HepG2 (cell line): ENCODE results near the gene CSTF3. TPM values are rescaled to one million over a fixed set of nuclear protein-coding genes. Genes with fewer than 3 reads are reported as not detected.
A peak's percentile ranks its signal among the peaks of the same experiment; 100 is the strongest.

Source experiments
- FOXA1 ChIP-seq, 2 experiments: fragments of 450-650 bp in 1 of 2; sonication (generic) in 1 of 2; formaldehyde crosslinking in 1 of 2; IDR thresholded peaks; 2 replicates each; pipeline versions ENCODE4 v1.4.0 to v1.6.1; 2016 to 2020; ENCODE audit warnings: missing genetic modification reagents in 1 of 2
- FOXA3 ChIP-seq: IDR thresholded peaks from 2 replicates; pipeline ENCODE4 v1.6.1; 2016; ENCODE audit warnings: missing genetic modification reagents, missing compliant biosample characterization
- HNRNPL ChIP-seq: fragments of 200-400 bp; formaldehyde crosslinking; IDR thresholded peaks from 2 replicates; pipeline ENCODE4 v1.6.1; 2017; ENCODE audit warnings: mild to moderate bottlenecking, low read depth, low read length
- KLF9 ChIP-seq: IDR thresholded peaks from 2 replicates; pipeline ENCODE4 v1.6.1; 2016; ENCODE audit warnings: low read depth
- MAFF ChIP-seq: IDR thresholded peaks from 2 replicates; pipeline ENCODE4 v1.6.1; 2011; ENCODE audit warnings: low read depth, low read length, improper control_type of control experiment
- MIXL1 ChIP-seq: IDR thresholded peaks from 2 replicates; pipeline ENCODE4 v1.6.1; 2016
- PCBP2 ChIP-seq: fragments of 200-400 bp; formaldehyde crosslinking; optimal IDR thresholded peaks from 2 replicates; pipeline ENCODE3; 2018; ENCODE audit warnings: low read length, low read depth; ENCODE audit not compliant: poor library complexity, severe bottlenecking
- SALL2 ChIP-seq: sonication (generic); formaldehyde crosslinking; IDR thresholded peaks from 2 replicates; pipeline ENCODE4 v1.8.1; 2023; ENCODE audit warnings: mild to moderate bottlenecking, missing genetic modification reagents, inconsistent platforms
- SP2 ChIP-seq: sonication (generic); formaldehyde crosslinking; IDR thresholded peaks from 2 replicates; pipeline ENCODE4 v1.5.1; 2020; ENCODE audit warnings: mild to moderate bottlenecking, missing genetic modification reagents
- ZBTB42 ChIP-seq: sonication (generic); formaldehyde crosslinking; IDR thresholded peaks from 2 replicates; pipeline ENCODE4 v1.5.0; 2020; ENCODE audit warnings: mild to moderate bottlenecking, missing genetic modification reagents
- ZIK1 ChIP-seq: sonication (generic); formaldehyde crosslinking; IDR thresholded peaks from 2 replicates; pipeline ENCODE4 v1.5.0; 2020; ENCODE audit warnings: mild to moderate bottlenecking, low read depth, missing genetic modification reagents, borderline replicate concordance
- ZMYM4 ChIP-seq: sonication (generic); formaldehyde crosslinking; IDR thresholded peaks from 2 replicates; pipeline ENCODE4 v1.8.1; 2023; ENCODE audit warnings: mild to moderate bottlenecking, missing genetic modification reagents
- ZNF256 ChIP-seq: sonication (generic); formaldehyde crosslinking; conservative IDR thresholded peaks from 2 replicates; pipeline ENCODE4 v1.4.0; 2020; ENCODE audit warnings: missing genetic modification reagents
- ZNF264 ChIP-seq: sonication (generic); formaldehyde crosslinking; IDR thresholded peaks from 2 replicates; pipeline ENCODE4 v1.4.0; 2020; ENCODE audit warnings: missing genetic modification reagents
- ZNF773 ChIP-seq: sonication (generic); formaldehyde crosslinking; IDR thresholded peaks from 2 replicates; pipeline ENCODE4 v1.4.0; 2020; ENCODE audit warnings: missing genetic modification reagents, borderline replicate concordance
- polyA plus RNA-seq, 8 experiments: library from polyadenylated mRNA; depleted of rRNA in 3 of 8; stranded (reverse) in 7 of 8; unstranded in 1 of 8; fragments of >200 nt; fragmentation: Illumina TruSeq in 4 of 8; extraction: Trizol in 4 of 8; gene quantifications; 2 replicates each; pipeline versions ENCODE4 v1.2.1 to v1.2.3, GENCODE V29; 2011 to 2016; ENCODE audit warnings: low read depth in 4 of 8, missing spikeins in 1 of 8, mixed read lengths in 1 of 8; ENCODE audit not compliant: insufficient read depth in 1 of 8
- total RNA-seq, 5 experiments: library from RNA; depleted of rRNA; stranded (reverse); fragments of >200 nt; fragmentation: Illumina TruSeq; extraction: Trizol; gene quantifications; 2 replicates each; pipeline ENCODE4 v1.2.3, GENCODE V29; 2016; ENCODE audit warnings: low read depth in 1 of 5
- TF ChIP-seq, protein P1 (sequence below): sonication (generic); formaldehyde crosslinking; IDR thresholded peaks from 2 replicates; pipeline ENCODE4 v1.5.1; 2020; ENCODE audit warnings: mild to moderate bottlenecking, moderate library complexity, missing genetic modification reagents
- TF ChIP-seq, protein P2 (sequence below): IDR thresholded peaks from 2 replicates; pipeline ENCODE4 v1.6.1; 2016
- TF ChIP-seq, protein P3 (sequence below): sonication (generic); formaldehyde crosslinking; IDR thresholded peaks from 2 replicates; pipeline ENCODE4 v1.5.1; 2020; ENCODE audit warnings: mild to moderate bottlenecking, missing genetic modification reagents, borderline replicate concordance
- TF ChIP-seq, protein P4 (sequence below): IDR thresholded peaks from 2 replicates; pipeline ENCODE4 v1.4.0; 2020; ENCODE audit warnings: mild to moderate bottlenecking, missing genetic modification reagents

The CSTF3 gene
- total and polyA plus RNA-seq, 2 of the 13 experiments (the other 11 are each of a cell fraction or from before 2014, with no cell fraction given) = 21.5 to 43.6 TPM

DNA sequence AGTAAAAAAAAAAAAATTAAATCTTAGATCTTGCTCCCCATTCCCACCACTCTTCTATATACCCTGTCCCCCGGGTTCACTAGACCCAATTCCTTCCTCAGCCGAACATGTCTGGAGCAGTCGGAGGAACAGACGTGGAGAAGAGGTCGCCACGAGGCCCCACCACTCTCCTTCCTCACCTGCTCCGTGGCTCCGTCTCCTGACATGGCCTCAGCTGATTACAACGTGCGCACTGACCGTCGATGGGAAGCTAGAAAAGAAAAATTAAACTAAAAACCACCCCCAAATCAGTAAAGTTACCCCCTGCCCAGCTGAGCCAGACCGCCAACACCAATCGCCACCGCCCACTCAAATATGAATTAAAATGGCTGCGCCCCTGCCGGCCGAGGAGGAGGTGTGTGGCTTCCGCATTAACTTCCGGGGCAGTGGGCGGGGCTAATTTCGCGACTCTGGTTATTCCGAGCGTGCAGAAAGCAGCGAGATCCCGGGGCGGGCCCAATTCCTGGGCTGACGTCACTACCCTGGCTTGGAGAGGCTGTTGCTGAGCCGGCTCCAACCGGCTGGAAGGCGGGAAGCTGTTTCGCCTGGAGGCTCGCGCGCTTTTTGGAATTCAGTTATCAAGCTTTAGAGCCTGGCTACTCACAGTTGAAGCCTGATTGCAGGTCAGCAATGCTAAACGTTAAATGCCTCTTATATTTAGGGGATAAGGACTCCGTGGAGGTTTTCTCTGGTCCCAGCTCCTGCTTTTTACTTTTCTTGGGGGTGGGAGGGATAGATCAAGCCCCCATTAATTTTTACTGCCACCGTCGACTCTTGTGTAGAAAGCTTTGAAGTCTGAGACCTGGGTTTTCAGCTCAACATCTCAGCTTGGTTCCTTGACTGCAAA lies at the start of gene CSTF3 (continued):
- TF ChIP-seq SALL2 (CRISPR knock-in tag) = 0 out of 2 replicates have a peak, but pooled peaks have one; percentile 61
- peak; percentile 64; the same call in 1 of the 2 replicates for TF ChIP-seq ZNF773
- TF ChIP-seq MAFF = 0 out of 2 replicates have a peak, but pooled peaks have one; percentile 13
- 0 out of 2 replicates have a peak, but pooled peaks have one; percentile 45 for TF ChIP-seq HNRNPL
- TF ChIP-seq ZIK1 = no peak
- peak; percentile 94 for TF ChIP-seq ZMYM4 (CRISPR knock-in tag)
- TF ChIP-seq, protein P1, sequence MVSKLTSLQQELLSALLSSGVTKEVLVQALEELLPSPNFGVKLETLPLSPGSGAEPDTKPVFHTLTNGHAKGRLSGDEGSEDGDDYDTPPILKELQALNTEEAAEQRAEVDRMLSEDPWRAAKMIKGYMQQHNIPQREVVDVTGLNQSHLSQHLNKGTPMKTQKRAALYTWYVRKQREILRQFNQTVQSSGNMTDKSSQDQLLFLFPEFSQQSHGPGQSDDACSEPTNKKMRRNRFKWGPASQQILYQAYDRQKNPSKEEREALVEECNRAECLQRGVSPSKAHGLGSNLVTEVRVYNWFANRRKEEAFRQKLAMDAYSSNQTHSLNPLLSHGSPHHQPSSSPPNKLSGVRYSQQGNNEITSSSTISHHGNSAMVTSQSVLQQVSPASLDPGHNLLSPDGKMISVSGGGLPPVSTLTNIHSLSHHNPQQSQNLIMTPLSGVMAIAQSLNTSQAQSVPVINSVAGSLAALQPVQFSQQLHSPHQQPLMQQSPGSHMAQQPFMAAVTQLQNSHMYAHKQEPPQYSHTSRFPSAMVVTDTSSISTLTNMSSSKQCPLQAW (CRISPR knock-in tag) = peak; percentile 94
- peak; percentile 78 for TF ChIP-seq SP2 (CRISPR knock-in tag)
- TF ChIP-seq FOXA3 (CRISPR knock-in tag) = peak; percentile 42; the same call in 1 of the 2 replicates
- TF ChIP-seq ZNF256 = peak; percentile 29; the same call in 1 of the 2 replicates
- TF ChIP-seq ZBTB42 (CRISPR knock-in tag) = peak; percentile 19; the same call in 1 of the 2 replicates
- peak; percentile 66; the same call in 1 of the 2 replicates for TF ChIP-seq ZNF264
- TF ChIP-seq KLF9 (CRISPR knock-in tag) = no peak
- TF ChIP-seq MIXL1 (CRISPR knock-in tag) = peak; percentile 89
- no peak for TF ChIP-seq PCBP2
- TF ChIP-seq, protein P2, sequence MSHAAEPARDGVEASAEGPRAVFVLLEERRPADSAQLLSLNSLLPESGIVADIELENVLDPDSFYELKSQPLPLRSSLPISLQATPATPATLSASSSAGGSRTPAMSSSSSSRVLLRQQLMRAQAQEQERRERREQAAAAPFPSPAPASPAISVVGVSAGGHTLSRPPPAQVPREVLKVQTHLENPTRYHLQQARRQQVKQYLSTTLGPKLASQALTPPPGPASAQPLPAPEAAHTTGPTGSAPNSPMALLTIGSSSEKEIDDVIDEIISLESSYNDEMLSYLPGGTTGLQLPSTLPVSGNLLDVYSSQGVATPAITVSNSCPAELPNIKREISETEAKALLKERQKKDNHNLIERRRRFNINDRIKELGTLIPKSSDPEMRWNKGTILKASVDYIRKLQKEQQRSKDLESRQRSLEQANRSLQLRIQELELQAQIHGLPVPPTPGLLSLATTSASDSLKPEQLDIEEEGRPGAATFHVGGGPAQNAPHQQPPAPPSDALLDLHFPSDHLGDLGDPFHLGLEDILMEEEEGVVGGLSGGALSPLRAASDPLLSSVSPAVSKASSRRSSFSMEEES (CRISPR knock-in tag) = peak; percentile 49
- TF ChIP-seq, protein P3, sequence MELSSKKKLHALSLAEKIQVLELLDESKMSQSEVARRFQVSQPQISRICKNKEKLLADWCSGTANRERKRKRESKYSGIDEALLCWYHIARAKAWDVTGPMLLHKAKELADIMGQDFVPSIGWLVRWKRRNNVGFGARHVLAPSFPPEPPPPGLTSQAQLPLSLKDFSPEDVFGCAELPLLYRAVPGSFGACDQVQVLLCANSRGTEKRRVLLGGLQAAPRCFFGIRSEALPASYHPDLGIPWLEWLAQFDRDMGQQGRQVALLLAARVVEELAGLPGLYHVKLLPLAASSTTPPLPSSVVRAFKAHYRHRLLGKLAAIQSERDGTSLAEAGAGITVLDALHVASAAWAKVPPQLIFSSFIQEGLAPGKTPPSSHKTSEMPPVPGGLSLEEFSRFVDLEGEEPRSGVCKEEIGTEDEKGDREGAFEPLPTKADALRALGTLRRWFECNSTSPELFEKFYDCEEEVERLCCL (CRISPR knock-in tag) = no peak
- TF ChIP-seq, protein P4, sequence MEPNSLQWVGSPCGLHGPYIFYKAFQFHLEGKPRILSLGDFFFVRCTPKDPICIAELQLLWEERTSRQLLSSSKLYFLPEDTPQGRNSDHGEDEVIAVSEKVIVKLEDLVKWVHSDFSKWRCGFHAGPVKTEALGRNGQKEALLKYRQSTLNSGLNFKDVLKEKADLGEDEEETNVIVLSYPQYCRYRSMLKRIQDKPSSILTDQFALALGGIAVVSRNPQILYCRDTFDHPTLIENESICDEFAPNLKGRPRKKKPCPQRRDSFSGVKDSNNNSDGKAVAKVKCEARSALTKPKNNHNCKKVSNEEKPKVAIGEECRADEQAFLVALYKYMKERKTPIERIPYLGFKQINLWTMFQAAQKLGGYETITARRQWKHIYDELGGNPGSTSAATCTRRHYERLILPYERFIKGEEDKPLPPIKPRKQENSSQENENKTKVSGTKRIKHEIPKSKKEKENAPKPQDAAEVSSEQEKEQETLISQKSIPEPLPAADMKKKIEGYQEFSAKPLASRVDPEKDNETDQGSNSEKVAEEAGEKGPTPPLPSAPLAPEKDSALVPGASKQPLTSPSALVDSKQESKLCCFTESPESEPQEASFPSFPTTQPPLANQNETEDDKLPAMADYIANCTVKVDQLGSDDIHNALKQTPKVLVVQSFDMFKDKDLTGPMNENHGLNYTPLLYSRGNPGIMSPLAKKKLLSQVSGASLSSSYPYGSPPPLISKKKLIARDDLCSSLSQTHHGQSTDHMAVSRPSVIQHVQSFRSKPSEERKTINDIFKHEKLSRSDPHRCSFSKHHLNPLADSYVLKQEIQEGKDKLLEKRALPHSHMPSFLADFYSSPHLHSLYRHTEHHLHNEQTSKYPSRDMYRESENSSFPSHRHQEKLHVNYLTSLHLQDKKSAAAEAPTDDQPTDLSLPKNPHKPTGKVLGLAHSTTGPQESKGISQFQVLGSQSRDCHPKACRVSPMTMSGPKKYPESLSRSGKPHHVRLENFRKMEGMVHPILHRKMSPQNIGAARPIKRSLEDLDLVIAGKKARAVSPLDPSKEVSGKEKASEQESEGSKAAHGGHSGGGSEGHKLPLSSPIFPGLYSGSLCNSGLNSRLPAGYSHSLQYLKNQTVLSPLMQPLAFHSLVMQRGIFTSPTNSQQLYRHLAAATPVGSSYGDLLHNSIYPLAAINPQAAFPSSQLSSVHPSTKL (CRISPR knock-in tag) = peak; percentile 70
- no peak for TF ChIP-seq FOXA1 (IDR thresholded peaks at IDR 0.05)
- TF ChIP-seq FOXA1 (CRISPR knock-in tag; IDR thresholded peaks at IDR 0.05) = no peak
